Neutrophil (primary cell): ENCODE data around the gene MYOT.
"Not testable (repeated sequence)": the region's sequence is repeated elsewhere in the genome, so short reads cannot be mapped to it uniquely, and the experiment has no call there.

ENCODE experiments used
- H3K27ac ChIP-seq: fragments of 200-600 bp; sonication (generic); 2 replicates; pipeline ENCODE4 v1.5.1; 2016; ENCODE audit warnings: mild to moderate bottlenecking, moderate library complexity
- H3K27me3 ChIP-seq: fragments of 200-600 bp; sonication (generic); 2 replicates; pipeline ENCODE4 v1.6.0; 2016; ENCODE audit warnings: mild to moderate bottlenecking
- H3K36me3 ChIP-seq: fragments of 200-600 bp; sonication (generic); 2 replicates; pipeline ENCODE4 v1.5.1; 2017
- H3K4me1 ChIP-seq, 2 experiments: fragments of 200-600 bp in 1 of 2; sonication (generic) in 1 of 2; 1 replicate in 1 of 2; 2 replicates in 1 of 2; pipeline versions ENCODE4 v1.5.1 to v1.6.1; 2013 to 2016; ENCODE audit warnings: low read depth in 1 of 2, low read length in 1 of 2, mild to moderate bottlenecking in 1 of 2, moderate library complexity in 1 of 2; ENCODE audit not compliant: control insufficient read depth in 1 of 2, insufficient read depth in 1 of 2
- H3K4me3 ChIP-seq, 2 experiments: fragments of 200-600 bp in 1 of 2; sonication (generic) in 1 of 2; 1 replicate in 1 of 2; 2 replicates in 1 of 2; pipeline ENCODE4 v1.5.1; 2013 to 2016; ENCODE audit warnings: low read depth in 1 of 2, low read length in 1 of 2, mild to moderate bottlenecking in 1 of 2, moderate library complexity in 1 of 2
- H3K9me3 ChIP-seq: fragments of 200-600 bp; sonication (generic); 2 replicates; pipeline ENCODE4 v1.5.1; 2016
- TF ChIP-seq, protein P1 (sequence below): fragments of 200-600 bp; sonication (generic); IDR thresholded peaks from 2 replicates; pipeline ENCODE4 v1.5.1; 2016; ENCODE audit warnings: antibody characterized with exemption

MYOT gene

DNA sequence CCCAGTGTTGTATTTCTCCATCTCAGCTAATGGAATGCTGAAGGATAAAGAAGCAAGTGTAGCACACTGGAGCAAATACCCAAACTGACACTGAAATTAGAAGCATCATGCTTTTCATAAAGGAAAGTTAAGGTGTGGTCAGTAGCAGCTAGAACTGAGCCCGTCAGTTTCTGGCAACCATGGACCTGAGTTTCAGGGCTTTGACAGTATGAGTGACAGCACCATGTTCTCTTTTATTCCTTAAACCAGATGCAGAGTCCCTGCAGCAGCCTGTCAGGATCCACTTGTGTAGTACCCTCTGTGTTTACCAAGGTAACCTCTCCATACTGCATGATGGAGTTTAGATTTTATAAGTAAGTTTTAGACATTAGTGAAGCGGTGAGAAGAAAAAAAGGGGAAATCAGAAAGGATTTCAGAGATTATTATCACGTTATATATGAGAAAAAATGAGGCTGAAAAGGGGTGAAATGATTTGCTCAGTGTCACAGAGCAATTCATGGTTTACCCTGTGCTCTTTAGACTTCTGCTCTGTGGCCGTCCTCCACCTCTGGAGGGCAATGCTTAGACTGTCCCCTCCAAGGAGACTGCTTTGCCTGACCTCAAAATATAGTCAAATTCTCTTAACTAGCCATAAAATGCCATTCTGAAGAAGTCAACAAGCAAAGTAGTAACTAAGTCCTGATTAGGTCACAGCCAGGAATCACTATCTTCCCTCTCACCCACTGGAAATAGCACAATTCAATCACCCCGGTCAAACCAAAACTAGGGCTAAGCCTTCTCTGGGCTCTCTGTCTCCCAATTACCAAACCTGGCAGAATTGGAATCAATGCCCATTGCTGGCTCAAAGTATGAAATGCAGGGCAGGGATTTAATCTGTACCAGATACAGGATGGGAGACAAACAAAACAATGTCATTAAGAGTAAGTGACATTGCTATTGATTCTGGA lies 10.5 kb upstream of the MYOT start:
- peaks cover 8 to 16% of the 10 kb centered on the region in 2 experiments for H3K4me1 ChIP-seq
- no peak overlapping the region for H3K27ac ChIP-seq
- H3K4me3 ChIP-seq: no peak overlapping the region
- no peaks in the 10 kb centered on the region for H3K9me3 ChIP-seq
- H3K36me3 ChIP-seq: no peaks in the 10 kb centered on the region
- no peaks in the 10 kb centered on the region for H3K27me3 ChIP-seq
- TF ChIP-seq, protein P1, sequence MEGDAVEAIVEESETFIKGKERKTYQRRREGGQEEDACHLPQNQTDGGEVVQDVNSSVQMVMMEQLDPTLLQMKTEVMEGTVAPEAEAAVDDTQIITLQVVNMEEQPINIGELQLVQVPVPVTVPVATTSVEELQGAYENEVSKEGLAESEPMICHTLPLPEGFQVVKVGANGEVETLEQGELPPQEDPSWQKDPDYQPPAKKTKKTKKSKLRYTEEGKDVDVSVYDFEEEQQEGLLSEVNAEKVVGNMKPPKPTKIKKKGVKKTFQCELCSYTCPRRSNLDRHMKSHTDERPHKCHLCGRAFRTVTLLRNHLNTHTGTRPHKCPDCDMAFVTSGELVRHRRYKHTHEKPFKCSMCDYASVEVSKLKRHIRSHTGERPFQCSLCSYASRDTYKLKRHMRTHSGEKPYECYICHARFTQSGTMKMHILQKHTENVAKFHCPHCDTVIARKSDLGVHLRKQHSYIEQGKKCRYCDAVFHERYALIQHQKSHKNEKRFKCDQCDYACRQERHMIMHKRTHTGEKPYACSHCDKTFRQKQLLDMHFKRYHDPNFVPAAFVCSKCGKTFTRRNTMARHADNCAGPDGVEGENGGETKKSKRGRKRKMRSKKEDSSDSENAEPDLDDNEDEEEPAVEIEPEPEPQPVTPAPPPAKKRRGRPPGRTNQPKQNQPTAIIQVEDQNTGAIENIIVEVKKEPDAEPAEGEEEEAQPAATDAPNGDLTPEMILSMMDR: no peak

DNA sequence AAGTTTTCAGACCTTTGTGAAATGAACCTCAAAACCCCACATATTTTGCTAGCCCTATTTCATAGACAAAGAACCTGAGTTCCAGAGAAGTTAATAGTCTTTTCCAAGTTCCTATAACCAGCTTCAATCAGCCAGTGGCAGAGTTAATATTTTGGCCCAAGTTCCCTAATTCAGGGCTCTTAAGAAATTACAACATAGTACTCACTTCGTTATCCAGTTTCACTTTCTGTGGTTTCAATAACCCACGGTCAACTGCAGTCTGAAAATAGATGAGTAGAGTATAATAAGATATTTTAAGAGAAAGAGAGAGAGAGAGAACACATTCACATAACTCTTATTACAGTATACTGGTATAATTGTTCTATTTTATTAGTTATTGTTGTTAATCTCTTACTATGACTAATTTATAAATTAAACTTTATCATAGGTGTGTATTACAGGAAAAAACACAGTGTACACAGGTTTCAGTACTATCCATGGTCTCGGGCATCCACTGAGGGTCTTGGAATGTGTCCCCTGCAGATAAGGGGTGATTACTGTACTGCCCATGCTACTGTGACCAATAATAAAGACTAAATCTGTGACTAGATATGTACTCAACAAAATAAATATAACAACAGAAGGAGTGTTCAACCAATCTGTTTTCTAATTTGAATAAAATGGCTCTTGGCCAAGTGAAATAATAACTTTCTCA lies 9.3 kb upstream of the MYOT start:
- Histone ChIP-seq H3K27ac (peak overlapping the region; percentile 53), H3K36me3 (no peaks in the 10 kb centered on the region)
- TF ChIP-seq, protein P1: no peak

DNA sequence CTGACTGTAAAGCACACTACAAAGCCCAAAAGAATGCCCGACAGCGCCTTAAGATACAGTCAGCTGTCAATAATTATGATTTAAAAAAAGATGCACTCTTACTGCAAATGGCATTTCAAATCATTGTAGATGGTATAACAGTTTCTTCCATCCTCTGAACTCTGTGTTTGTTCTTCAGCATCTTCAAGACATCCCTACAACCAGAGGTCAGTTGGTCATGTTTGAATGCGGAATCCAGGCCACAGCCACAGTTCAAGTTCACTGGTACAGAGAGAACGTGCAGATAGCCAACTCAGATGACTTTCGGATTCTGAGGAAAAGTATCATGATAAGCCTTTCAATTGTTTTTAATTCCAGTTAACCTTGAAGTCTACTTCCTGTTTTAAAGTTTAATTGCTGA lies 8.7 kb upstream of the MYOT start:
- Histone ChIP-seq H3K4me1 (peaks cover 8 to 16% of the 10 kb centered on the region in 2 experiments), H3K27me3 (no peaks in the 10 kb centered on the region), H3K9me3 (no peaks in the 10 kb centered on the region), H3K27ac (no peak overlapping the region), H3K4me3 (no peak overlapping the region), H3K36me3 (no peaks in the 10 kb centered on the region)
- TF ChIP-seq, protein P1: no peak

More for the DNA sequence above, 9.3 kb upstream of the MYOT start:
- Histone ChIP-seq H3K9me3 (no peaks in the 10 kb centered on the region), H3K4me1 (peaks cover 8 to 16% of the 10 kb centered on the region in 2 experiments), H3K4me3 (no peak overlapping the region), H3K27me3 (no peaks in the 10 kb centered on the region)

DNA sequence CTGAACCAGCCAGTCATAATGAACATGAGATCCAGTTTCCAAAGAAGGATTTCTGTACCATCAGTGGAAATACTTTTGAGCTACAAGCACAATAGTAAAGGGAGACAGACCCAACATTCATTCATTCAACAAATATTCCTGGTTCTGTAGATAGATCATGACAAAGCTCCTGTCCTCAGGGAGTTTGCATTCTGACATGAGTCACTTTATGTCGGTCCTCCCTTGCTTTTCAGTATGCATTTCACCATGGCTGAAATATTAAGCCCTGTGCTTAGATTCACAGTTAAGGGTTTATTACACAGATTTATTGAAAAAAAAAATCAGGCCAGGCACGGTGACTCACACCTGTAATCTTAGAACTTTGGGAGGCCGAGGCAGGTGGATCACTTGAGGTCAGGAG lies 5.4 kb upstream of the MYOT start:
- peaks cover 8 to 16% of the 10 kb centered on the region in 2 experiments for H3K4me1 ChIP-seq
- H3K27ac ChIP-seq: no peak overlapping the region
- H3K36me3 ChIP-seq: no peaks in the 10 kb centered on the region
- no peaks in the 10 kb centered on the region for H3K27me3 ChIP-seq
- no peak overlapping the region for H3K4me3 ChIP-seq
- H3K9me3 ChIP-seq: no peaks in the 10 kb centered on the region
- TF ChIP-seq, protein P1: no peak

DNA sequence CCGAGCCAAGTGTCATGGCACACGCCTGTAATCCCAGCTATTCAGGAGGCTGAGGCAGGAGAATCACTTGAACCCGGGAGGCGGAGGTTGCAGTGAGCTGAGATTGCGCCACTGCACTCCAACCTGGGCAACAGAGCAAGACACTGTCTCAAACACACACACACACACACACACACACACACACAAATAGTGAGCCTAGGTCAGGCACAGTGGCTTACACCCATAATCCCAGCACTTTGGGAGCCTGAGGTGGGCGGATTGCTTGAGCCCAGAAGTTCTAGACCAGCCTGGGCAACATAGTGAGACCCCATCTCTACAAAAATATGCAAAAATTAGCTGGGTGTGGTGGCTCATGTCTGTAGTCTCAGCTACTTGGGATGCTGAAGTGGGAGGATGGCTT lies 4.0 kb upstream of the MYOT start:
- H3K27me3 ChIP-seq, H3K9me3 ChIP-seq, H3K36me3 ChIP-seq, H3K4me1 ChIP-seq, H3K27ac ChIP-seq, H3K4me3 ChIP-seq: not testable (repeated sequence)
